WTC11 (cell line): Measurements from ENCODE around the gene CNOT1. TPM values are rescaled to one million over a fixed set of nuclear protein-coding genes. Genes with fewer than 3 reads are reported as not detected.

Experiments used
- ATAC-seq: fragments of 200-7000 bp; cut with Tn5 transposase; 2 replicates; pipeline ENCODE4 v1.10.0; 2021; ENCODE audit warnings: mild to moderate bottlenecking, moderate library complexity
- CTCF ChIA-PET: fragments of 300-600 bp; sonication (Branson Sonifier 250); formaldehyde crosslinking; loops from one replicate; lab custom pipeline; 2021; ENCODE audit warnings: antibody characterized with exemption; lab: Charles Lee
- POLR2A ChIA-PET: fragments of 350-600 bp; sonication (Branson Sonifier 250); formaldehyde crosslinking; loops from one replicate; lab custom pipeline; 2021; ENCODE audit warnings: antibody characterized with exemption; lab: Charles Lee
- DNase-seq: peaks from one replicate; pipeline ENCODE4 v3.0.0; 2021; ENCODE audit warnings: low spot score
- H3K27ac Mint-ChIP-seq: 2 replicates; pipeline ENCODE4 v1.8.0; 2021; ENCODE audit warnings: mixed read lengths
- H3K27me3 Mint-ChIP-seq: 2 replicates; pipeline ENCODE4 v1.8.0; 2021; ENCODE audit warnings: low read depth, mild to moderate bottlenecking, moderate library complexity, mixed read lengths
- H3K36me3 Mint-ChIP-seq: 2 replicates; pipeline ENCODE4 v1.8.0; 2021; ENCODE audit warnings: mixed read lengths
- H3K4me1 Mint-ChIP-seq: 2 replicates; pipeline ENCODE4 v1.8.0; 2022; ENCODE audit warnings: mixed read lengths
- H3K4me3 Mint-ChIP-seq: 2 replicates; pipeline ENCODE4 v1.8.0; 2021; ENCODE audit warnings: mild to moderate bottlenecking, moderate library complexity, mixed read lengths
- H3K9me3 Mint-ChIP-seq: 2 replicates; pipeline ENCODE4 v1.8.0; 2021; ENCODE audit warnings: mixed read lengths
- CBFB ChIP-seq: sonication (generic); formaldehyde crosslinking; IDR thresholded peaks from 2 replicates; pipeline ENCODE4 v1.8.1; 2022; ENCODE audit warnings: mild to moderate bottlenecking, low read depth, missing genetic modification reagents
- FOXP1 ChIP-seq: sonication (generic); formaldehyde crosslinking; IDR thresholded peaks from 2 replicates; pipeline ENCODE4 v1.8.0; 2022; ENCODE audit warnings: missing genetic modification reagents, mild to moderate bottlenecking, moderate library complexity, borderline replicate concordance
- KAT7 ChIP-seq: sonication (generic); formaldehyde crosslinking; IDR thresholded peaks from 2 replicates; pipeline ENCODE4 v1.8.1; 2023; ENCODE audit warnings: missing genetic modification reagents, mild to moderate bottlenecking, borderline replicate concordance
- NR3C1 ChIP-seq: sonication (generic); formaldehyde crosslinking; conservative IDR thresholded peaks from 2 replicates; pipeline ENCODE4 v1.8.1; 2023; ENCODE audit warnings: low read depth, mild to moderate bottlenecking, missing genetic modification reagents
- OVOL2 ChIP-seq: fragments of 250-450 bp; sonication (Bioruptor Pico); IDR thresholded peaks from 2 replicates; pipeline ENCODE4 v1.9.0; 2021; ENCODE audit warnings: mild to moderate bottlenecking, borderline replicate concordance
- SMAD4 ChIP-seq: sonication (generic); formaldehyde crosslinking; IDR thresholded peaks from 2 replicates; pipeline ENCODE4 v1.8.0; 2022; ENCODE audit warnings: mild to moderate bottlenecking, missing genetic modification reagents
- SOX15 ChIP-seq: fragments of 250-450 bp; sonication (Bioruptor Pico); IDR thresholded peaks from 2 replicates; pipeline ENCODE4 v1.9.0; 2021; ENCODE audit warnings: mild to moderate bottlenecking
- TP53 ChIP-seq: sonication (generic); formaldehyde crosslinking; IDR thresholded peaks from 2 replicates; pipeline ENCODE4 v1.8.1; 2023; ENCODE audit warnings: mild to moderate bottlenecking, missing genetic modification reagents
- ZBTB21 ChIP-seq: sonication (generic); formaldehyde crosslinking; IDR thresholded peaks from 2 replicates; pipeline ENCODE4 v1.8.1; 2023; ENCODE audit warnings: mild to moderate bottlenecking, missing genetic modification reagents, borderline replicate concordance
- ZNF121 ChIP-seq: sonication (generic); formaldehyde crosslinking; IDR thresholded peaks from 2 replicates; pipeline ENCODE4 v1.8.0; 2023; ENCODE audit warnings: missing genetic modification reagents
- ZNF263 ChIP-seq: sonication (generic); formaldehyde crosslinking; IDR thresholded peaks from 2 replicates; pipeline ENCODE4 v1.8.1; 2022; ENCODE audit warnings: low read depth, mild to moderate bottlenecking, moderate library complexity, missing genetic modification reagents
- ZNF416 ChIP-seq: fragments of 250-450 bp; sonication (Bioruptor Pico); IDR thresholded peaks from 2 replicates; pipeline ENCODE4 v1.9.0; 2021; ENCODE audit warnings: mild to moderate bottlenecking, inconsistent platforms
- ZNF671 ChIP-seq: fragments of 250-450 bp; sonication (Bioruptor Pico); IDR thresholded peaks from 2 replicates; pipeline ENCODE4 v1.8.0; 2021; ENCODE audit warnings: mild to moderate bottlenecking
- total RNA-seq: library from RNA; stranded (reverse); gene quantifications from 3 replicates; pipeline ENCODE4 v1.2.3, GENCODE V29; 2021
- TF ChIP-seq, protein P1 (sequence below): sonication (generic); formaldehyde crosslinking; conservative IDR thresholded peaks from 2 replicates; pipeline ENCODE4 v1.8.1; 2023; ENCODE audit warnings: mild to moderate bottlenecking, low read depth, missing genetic modification reagents, moderate library complexity
- TF ChIP-seq, protein P2 (sequence below): sonication (generic); formaldehyde crosslinking; IDR thresholded peaks from 2 replicates; pipeline ENCODE4 v1.8.1; 2022; ENCODE audit warnings: mild to moderate bottlenecking, missing genetic modification reagents, moderate library complexity, borderline replicate concordance
- TF ChIP-seq, protein P3 (sequence below): fragments of 250-450 bp; sonication (Bioruptor Pico); IDR thresholded peaks from 2 replicates; pipeline ENCODE4 v1.9.0; 2021; ENCODE audit warnings: mild to moderate bottlenecking, borderline replicate concordance
- TF ChIP-seq, protein P4 (sequence below): sonication (generic); formaldehyde crosslinking; IDR thresholded peaks from 2 replicates; pipeline ENCODE4 v1.8.0; 2023; ENCODE audit warnings: missing genetic modification reagents, mild to moderate bottlenecking, borderline replicate concordance
- TF ChIP-seq, protein P5 (sequence below): sonication (generic); formaldehyde crosslinking; IDR thresholded peaks from 2 replicates; pipeline ENCODE4 v1.8.1; 2023; ENCODE audit warnings: mild to moderate bottlenecking, moderate library complexity, missing genetic modification reagents

The CNOT1 gene
- total RNA-seq, 1 experiment from 2014 or later = 314 TPM

DNA sequence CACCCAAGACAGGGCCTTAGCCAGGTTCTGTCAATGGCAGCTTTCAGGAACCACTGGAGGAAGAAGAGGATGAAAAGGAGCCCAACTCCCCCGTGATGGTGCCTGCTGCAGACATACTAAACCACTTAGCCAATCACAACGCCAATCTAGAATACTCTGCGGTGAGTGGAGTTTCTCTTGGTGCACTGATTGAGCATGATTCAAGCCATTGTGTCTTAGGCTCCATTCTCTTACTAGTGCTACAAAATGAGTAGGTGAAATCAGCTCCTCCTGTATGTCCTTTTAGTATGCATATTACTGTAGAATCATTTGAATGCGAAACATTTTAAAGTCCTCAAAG, 112.9 kb downstream of the CNOT1 start:
- POLR2A ChIA-PET = interaction anchor here (0.7 kb wide), 1 partner anchor 9 kb away, joined by 3 read pairs; no protein-coding TSS in a partner anchor
- Mint-ChIP-seq H3K4me3 (peak overlapping the region; percentile 88), H3K36me3 (peaks cover 46% of the 10 kb centered on the region), H3K27me3 (no peaks in the 10 kb centered on the region), H3K27ac (peak overlapping the region; percentile 91), H3K4me1 (peaks cover 25% of the 10 kb centered on the region), H3K9me3 (no peaks in the 10 kb centered on the region)
- TF ChIP-seq, protein P1, sequence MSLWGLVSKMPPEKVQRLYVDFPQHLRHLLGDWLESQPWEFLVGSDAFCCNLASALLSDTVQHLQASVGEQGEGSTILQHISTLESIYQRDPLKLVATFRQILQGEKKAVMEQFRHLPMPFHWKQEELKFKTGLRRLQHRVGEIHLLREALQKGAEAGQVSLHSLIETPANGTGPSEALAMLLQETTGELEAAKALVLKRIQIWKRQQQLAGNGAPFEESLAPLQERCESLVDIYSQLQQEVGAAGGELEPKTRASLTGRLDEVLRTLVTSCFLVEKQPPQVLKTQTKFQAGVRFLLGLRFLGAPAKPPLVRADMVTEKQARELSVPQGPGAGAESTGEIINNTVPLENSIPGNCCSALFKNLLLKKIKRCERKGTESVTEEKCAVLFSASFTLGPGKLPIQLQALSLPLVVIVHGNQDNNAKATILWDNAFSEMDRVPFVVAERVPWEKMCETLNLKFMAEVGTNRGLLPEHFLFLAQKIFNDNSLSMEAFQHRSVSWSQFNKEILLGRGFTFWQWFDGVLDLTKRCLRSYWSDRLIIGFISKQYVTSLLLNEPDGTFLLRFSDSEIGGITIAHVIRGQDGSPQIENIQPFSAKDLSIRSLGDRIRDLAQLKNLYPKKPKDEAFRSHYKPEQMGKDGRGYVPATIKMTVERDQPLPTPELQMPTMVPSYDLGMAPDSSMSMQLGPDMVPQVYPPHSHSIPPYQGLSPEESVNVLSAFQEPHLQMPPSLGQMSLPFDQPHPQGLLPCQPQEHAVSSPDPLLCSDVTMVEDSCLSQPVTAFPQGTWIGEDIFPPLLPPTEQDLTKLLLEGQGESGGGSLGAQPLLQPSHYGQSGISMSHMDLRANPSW (CRISPR knock-in tag) = no peak
- TF ChIP-seq SMAD4 = no peak
- TF ChIP-seq CBFB = no peak
- TF ChIP-seq, protein P2, sequence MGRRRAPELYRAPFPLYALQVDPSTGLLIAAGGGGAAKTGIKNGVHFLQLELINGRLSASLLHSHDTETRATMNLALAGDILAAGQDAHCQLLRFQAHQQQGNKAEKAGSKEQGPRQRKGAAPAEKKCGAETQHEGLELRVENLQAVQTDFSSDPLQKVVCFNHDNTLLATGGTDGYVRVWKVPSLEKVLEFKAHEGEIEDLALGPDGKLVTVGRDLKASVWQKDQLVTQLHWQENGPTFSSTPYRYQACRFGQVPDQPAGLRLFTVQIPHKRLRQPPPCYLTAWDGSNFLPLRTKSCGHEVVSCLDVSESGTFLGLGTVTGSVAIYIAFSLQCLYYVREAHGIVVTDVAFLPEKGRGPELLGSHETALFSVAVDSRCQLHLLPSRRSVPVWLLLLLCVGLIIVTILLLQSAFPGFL (CRISPR knock-in tag) = no peak
- TF ChIP-seq ZBTB21 (CRISPR knock-in tag) = no peak
- TF ChIP-seq OVOL2 (CRISPR knock-in tag) = no peak
- TF ChIP-seq SOX15 = no peak
- TF ChIP-seq ZNF121 (CRISPR knock-in tag) = no peak
- no peak for DNase-seq
- ATAC-seq = no peak
- CTCF ChIA-PET = interaction anchor here (1.5 to 1.9 kb wide), 3 partner anchors 11 to 239 kb away, joined by 3 to 5 read pairs (median 5); no protein-coding TSS in a partner anchor

DNA sequence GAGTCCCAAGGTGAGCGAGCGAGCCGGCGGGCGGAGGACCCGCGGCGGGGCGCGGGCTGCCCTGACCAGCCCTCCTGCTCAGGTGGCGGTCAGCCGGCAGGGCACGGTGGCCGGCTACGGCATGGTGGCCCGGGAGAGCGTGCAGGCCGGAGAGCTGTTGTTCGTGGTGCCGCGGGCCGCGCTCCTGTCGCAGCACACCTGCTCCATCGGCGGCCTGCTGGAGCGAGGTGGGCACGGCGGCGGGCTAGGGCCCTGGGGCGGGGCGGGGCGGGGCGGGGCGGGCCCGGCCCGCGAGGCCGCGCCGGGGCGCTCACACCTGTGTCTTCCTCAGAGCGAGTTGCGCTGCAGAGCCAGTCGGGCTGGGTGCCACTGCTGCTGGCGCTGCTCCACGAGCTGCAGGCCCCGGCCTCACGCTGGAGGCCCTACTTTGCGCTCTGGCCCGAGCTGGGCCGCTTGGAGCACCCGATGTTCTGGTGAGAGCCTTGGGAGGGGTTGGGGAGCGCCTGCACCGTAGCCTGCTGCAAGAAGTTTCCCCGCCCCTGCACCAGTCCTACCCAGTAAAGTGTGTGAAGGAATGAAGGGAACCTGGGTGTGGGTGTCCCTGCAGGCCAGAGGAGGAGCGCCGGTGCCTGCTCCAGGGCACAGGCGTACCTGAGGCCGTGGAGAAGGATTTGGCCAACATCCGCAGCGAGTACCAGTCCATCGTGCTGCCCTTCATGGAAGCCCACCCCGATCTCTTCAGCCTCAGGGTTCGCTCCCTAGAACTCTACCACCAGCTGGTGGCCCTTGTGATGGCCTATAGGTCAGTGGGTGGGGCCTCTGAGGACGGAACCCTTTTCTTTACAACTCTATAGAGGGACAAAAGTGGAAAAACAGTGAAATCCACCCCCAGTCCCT, 113.5 kb downstream of the CNOT1 start:
- Mint-ChIP-seq H3K36me3 (peaks cover 42% of the 10 kb centered on the region), H3K9me3 (no peaks in the 10 kb centered on the region), H3K27me3 (no peaks in the 10 kb centered on the region), H3K27ac (peak overlapping the region; percentile 60), H3K4me3 (peak overlapping the region; percentile 88), H3K4me1 (peaks cover 29% of the 10 kb centered on the region)
- ChIA-PET POLR2A (interaction anchor here (0.6 to 1.0 kb wide), 6 partner anchors 9 to 169 kb away, joined by 3 to 5 read pairs (median 4); partner anchors contain the start of genes NDRG4 and SLC38A7), CTCF (interaction anchor here (1.8 to 1.9 kb wide), 2 partner anchors 145 to 240 kb away, joined by 5 read pairs; no protein-coding TSS in a partner anchor)
- DNase-seq (peak; percentile 41), ATAC-seq (peak; percentile 50)
- TF ChIP-seq KAT7 (CRISPR knock-in tag) (no peak; the same call in 1 of the 2 replicates), TP53 (peak; percentile 31; the same call in 1 of the 2 replicates), NR3C1 (CRISPR knock-in tag) (no peak), FOXP1 (CRISPR knock-in tag) (peak; percentile 37; the same call in 1 of the 2 replicates), ZNF416 (peak; percentile 83; the same call in 1 of the 2 replicates), OVOL2 (CRISPR knock-in tag) (no peak), ZNF263 (CRISPR knock-in tag) (no peak), ZNF671 (no peak; the same call in 1 of the 2 replicates)
- TF ChIP-seq, protein P3, sequence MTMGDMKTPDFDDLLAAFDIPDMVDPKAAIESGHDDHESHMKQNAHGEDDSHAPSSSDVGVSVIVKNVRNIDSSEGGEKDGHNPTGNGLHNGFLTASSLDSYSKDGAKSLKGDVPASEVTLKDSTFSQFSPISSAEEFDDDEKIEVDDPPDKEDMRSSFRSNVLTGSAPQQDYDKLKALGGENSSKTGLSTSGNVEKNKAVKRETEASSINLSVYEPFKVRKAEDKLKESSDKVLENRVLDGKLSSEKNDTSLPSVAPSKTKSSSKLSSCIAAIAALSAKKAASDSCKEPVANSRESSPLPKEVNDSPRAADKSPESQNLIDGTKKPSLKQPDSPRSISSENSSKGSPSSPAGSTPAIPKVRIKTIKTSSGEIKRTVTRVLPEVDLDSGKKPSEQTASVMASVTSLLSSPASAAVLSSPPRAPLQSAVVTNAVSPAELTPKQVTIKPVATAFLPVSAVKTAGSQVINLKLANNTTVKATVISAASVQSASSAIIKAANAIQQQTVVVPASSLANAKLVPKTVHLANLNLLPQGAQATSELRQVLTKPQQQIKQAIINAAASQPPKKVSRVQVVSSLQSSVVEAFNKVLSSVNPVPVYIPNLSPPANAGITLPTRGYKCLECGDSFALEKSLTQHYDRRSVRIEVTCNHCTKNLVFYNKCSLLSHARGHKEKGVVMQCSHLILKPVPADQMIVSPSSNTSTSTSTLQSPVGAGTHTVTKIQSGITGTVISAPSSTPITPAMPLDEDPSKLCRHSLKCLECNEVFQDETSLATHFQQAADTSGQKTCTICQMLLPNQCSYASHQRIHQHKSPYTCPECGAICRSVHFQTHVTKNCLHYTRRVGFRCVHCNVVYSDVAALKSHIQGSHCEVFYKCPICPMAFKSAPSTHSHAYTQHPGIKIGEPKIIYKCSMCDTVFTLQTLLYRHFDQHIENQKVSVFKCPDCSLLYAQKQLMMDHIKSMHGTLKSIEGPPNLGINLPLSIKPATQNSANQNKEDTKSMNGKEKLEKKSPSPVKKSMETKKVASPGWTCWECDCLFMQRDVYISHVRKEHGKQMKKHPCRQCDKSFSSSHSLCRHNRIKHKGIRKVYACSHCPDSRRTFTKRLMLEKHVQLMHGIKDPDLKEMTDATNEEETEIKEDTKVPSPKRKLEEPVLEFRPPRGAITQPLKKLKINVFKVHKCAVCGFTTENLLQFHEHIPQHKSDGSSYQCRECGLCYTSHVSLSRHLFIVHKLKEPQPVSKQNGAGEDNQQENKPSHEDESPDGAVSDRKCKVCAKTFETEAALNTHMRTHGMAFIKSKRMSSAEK (CRISPR knock-in tag) = no peak
- TF ChIP-seq, protein P4, sequence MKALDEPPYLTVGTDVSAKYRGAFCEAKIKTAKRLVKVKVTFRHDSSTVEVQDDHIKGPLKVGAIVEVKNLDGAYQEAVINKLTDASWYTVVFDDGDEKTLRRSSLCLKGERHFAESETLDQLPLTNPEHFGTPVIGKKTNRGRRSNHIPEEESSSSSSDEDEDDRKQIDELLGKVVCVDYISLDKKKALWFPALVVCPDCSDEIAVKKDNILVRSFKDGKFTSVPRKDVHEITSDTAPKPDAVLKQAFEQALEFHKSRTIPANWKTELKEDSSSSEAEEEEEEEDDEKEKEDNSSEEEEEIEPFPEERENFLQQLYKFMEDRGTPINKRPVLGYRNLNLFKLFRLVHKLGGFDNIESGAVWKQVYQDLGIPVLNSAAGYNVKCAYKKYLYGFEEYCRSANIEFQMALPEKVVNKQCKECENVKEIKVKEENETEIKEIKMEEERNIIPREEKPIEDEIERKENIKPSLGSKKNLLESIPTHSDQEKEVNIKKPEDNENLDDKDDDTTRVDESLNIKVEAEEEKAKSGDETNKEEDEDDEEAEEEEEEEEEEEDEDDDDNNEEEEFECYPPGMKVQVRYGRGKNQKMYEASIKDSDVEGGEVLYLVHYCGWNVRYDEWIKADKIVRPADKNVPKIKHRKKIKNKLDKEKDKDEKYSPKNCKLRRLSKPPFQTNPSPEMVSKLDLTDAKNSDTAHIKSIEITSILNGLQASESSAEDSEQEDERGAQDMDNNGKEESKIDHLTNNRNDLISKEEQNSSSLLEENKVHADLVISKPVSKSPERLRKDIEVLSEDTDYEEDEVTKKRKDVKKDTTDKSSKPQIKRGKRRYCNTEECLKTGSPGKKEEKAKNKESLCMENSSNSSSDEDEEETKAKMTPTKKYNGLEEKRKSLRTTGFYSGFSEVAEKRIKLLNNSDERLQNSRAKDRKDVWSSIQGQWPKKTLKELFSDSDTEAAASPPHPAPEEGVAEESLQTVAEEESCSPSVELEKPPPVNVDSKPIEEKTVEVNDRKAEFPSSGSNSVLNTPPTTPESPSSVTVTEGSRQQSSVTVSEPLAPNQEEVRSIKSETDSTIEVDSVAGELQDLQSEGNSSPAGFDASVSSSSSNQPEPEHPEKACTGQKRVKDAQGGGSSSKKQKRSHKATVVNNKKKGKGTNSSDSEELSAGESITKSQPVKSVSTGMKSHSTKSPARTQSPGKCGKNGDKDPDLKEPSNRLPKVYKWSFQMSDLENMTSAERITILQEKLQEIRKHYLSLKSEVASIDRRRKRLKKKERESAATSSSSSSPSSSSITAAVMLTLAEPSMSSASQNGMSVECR (CRISPR knock-in tag) = 0 out of 2 replicates have a peak, but pooled peaks have one; percentile 29
- TF ChIP-seq, protein P5, sequence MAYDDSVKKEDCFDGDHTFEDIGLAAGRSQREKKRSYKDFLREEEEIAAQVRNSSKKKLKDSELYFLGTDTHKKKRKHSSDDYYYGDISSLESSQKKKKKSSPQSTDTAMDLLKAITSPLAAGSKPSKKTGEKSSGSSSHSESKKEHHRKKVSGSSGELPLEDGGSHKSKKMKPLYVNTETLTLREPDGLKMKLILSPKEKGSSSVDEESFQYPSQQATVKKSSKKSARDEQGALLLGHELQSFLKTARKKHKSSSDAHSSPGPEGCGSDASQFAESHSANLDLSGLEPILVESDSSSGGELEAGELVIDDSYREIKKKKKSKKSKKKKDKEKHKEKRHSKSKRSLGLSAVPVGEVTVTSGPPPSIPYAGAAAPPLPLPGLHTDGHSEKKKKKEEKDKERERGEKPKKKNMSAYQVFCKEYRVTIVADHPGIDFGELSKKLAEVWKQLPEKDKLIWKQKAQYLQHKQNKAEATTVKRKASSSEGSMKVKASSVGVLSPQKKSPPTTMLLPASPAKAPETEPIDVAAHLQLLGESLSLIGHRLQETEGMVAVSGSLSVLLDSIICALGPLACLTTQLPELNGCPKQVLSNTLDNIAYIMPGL = peak; percentile 79; the same call in 1 of the 2 replicates
